Posterior vena cava (tissue), 2 donors: ENCODE measurements around the gene FHIT. TPM values are rescaled to one million over a fixed set of nuclear protein-coding genes. Genes with fewer than 3 reads are reported as not detected.
"Not testable (repeated sequence)": the region's sequence is repeated elsewhere in the genome, so short reads cannot be mapped to it uniquely, and the experiment has no call there.

ENCODE experiments used
- DNase-seq: peaks from one replicate; pipeline ENCODE4 v3.0.0-alpha.2; 2020; ENCODE audit warnings: low spot score
- intact Hi-C, 2 donors: fragments of 100-400 bp; cut with DNase I; formaldehyde crosslinking; loops; one replicate each; pipeline versions ENCODE4 v1.14.1 to v1.14.2; 2022 to 2023
- total RNA-seq, 2 donors: library from RNA; stranded (reverse); fragmentation: NEBNext Ultra II Directional; extraction: Animal tissue kit (Norgen Biotek cat#: 25700); gene quantifications; one replicate each; pipeline ENCODE4 v1.2.1, GENCODE V29; 2021
- donor health status: DM: yes; HTN: yes; CAD: no.
- donor health status: DM: yes; HTN: yes; CAD: no.

FHIT gene
- total RNA-seq, 2 donors from 2014 or later, result 6.0 to 9.2 TPM

- intact Hi-C loops, result no loop called here
Measured at GRCh38 chr3:61077551-61077950, 173.7 kb downstream of the FHIT start.

GRCh38 chr3:61074783-61075182, 176.5 kb downstream of the FHIT start:
- DNase-seq, result no peak
- intact Hi-C loops, result no loop called here

More at GRCh38 chr3:61077551-61077950, 173.7 kb downstream of the FHIT start:
- no peak for DNase-seq

- intact Hi-C loops, result no loop called here
- DNase-seq, result no peak
Measured at GRCh38 chr3:61073566-61074165, 177.6 kb downstream of the FHIT start.

- no peak for DNase-seq
- intact Hi-C loops, result no loop called here
Measured at GRCh38 chr3:61068084-61068483, 183.2 kb downstream of the FHIT start.

GRCh38 chr3:61066800-61067199, 184.5 kb downstream of the FHIT start:
- no peak for DNase-seq
- intact Hi-C loops, result no loop called here

- DNase-seq, intact Hi-C loops: not testable (repeated sequence)
Measured at GRCh38 chr3:61066222-61066621, 185.0 kb downstream of the FHIT start.

- no peak for DNase-seq
- intact Hi-C loops, result no loop called here
Measured at GRCh38 chr3:61065451-61066011, 185.7 kb downstream of the FHIT start.

GRCh38 chr3:61061092-61061723, 190.0 kb downstream of the FHIT start:
- DNase-seq, result no peak
- intact Hi-C loops, result no loop called here

GRCh38 chr3:61060411-61060861, 190.8 kb downstream of the FHIT start:
- intact Hi-C loops, result no loop called here

GRCh38 chr3:61058836-61059235, 192.4 kb downstream of the FHIT start:
- DNase-seq, result no peak
- intact Hi-C loops, result no loop called here

More at GRCh38 chr3:61060411-61060861, 190.8 kb downstream of the FHIT start:
- no peak for DNase-seq

GRCh38 chr3:61057464-61057863, 193.8 kb downstream of the FHIT start:
- intact Hi-C loops, result no loop called here
- DNase-seq, result no peak

GRCh38 chr3:61055447-61055846, 195.8 kb downstream of the FHIT start:
- intact Hi-C loops, result no loop called here
- no peak for DNase-seq

- intact Hi-C loops, result no loop called here
- no peak for DNase-seq
Measured at GRCh38 chr3:61053781-61054496, 197.3 kb downstream of the FHIT start.

GRCh38 chr3:61052851-61053250, 198.4 kb downstream of the FHIT start:
- DNase-seq, result no peak
- intact Hi-C loops, result no loop called here

- DNase-seq, result no peak
- intact Hi-C loops, result no loop called here
Measured at GRCh38 chr3:61051666-61052065, 199.6 kb downstream of the FHIT start.

GRCh38 chr3:61045169-61045568, 206.1 kb downstream of the FHIT start:
- intact Hi-C loops, DNase-seq: not testable (repeated sequence)

GRCh38 chr3:61043156-61043555, 208.1 kb downstream of the FHIT start:
- intact Hi-C loops, result loop anchor here in 1 of 2 donors (2.0 kb wide), 1 partner anchor 68 kb away; no protein-coding TSS in a partner anchor
- no peak for DNase-seq

GRCh38 chr3:61040618-61041017, 210.6 kb downstream of the FHIT start:
- DNase-seq, result no peak
- intact Hi-C loops, result no loop called here

- DNase-seq, result no peak
- intact Hi-C loops, result no loop called here
Measured at GRCh38 chr3:61035573-61035972, 215.7 kb downstream of the FHIT start.

GRCh38 chr3:61032991-61033390, 218.3 kb downstream of the FHIT start:
- DNase-seq, result no peak
- intact Hi-C loops, result no loop called here
